HG02884 (cell line): ENCODE results near the gene TLL1.

Source experiments
- ATAC-seq: cut with Tn5 transposase; IDR thresholded peaks from one replicate; pipeline ENCODE4 v1.9.1; 2021; ENCODE audit warnings: mild to moderate bottlenecking, moderate library complexity; ENCODE audit not compliant: unreplicated experiment

The TLL1 gene

DNA sequence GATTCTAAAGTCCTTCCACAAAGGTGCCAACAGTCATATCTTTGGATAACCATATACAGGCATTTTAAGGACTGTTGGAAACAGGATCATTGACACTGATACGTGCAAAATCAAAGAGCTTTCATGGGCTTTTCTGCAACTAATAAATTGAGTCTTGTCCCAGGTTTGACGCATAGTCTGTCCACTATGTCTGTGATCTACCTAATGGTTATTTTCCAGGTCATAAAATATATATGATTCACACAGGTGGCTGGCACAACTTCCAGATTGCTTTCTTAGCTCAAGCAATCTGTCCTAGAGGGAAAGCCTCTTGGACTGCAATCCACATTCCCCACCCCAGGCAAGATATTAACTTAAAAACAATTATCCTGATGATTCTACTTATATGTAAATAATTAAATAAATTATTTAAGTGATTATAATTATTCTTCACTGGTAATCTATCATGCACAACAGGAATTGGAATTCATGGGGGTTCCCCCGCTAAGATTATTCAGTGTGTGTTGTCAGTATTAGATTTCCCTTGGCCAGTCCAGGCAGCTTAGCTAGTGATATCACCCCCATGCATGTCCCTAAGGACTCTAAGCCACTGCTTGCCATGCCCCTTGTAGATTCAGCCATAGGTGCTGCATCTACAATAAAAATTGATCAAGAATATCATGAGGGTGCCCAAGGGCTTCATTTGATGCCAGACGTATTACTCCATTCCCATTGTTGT is 97.8 kb downstream of the TLL1 start:
- ATAC-seq, result no peak

DNA sequence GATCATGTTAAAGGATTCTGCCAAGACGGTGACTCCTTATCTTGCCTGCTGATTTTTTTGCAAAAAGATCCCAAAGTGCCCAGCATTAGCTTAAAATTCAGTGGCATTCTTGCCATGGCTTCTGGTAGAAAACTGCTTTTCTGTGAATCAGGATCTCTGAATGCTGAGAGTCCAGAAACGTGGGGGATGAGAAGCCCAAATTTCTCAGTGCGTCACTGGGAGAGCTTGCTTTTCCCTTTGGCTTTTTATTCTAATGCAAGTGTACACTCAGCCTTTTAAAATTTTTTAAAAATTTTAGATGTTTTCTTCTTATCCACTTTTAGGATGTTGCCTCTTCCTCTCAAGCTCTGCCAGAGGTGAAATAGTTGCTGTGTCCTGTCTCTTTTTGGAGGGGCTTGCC is 98.4 kb downstream of the TLL1 start:
- ATAC-seq, result no peak

DNA sequence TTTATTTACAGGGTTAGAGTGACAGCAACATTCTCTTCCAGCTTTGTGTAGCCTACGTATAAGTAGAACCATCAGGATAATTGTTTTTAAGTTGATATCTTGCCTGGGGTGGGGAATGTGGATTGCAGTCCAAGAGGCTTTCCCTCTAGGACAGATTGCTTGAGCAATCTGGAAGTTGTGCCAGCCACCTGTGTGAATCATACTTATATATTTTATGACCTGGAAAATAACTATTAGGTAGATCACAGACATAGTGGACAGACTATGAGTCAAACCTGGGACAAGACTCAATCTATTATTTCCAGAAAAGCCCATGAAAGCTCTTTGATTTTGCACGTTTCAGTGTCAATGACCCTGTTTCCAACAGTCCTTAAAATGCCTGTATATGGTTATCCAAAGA is 98.9 kb downstream of the TLL1 start:
- ATAC-seq, result no peak

DNA sequence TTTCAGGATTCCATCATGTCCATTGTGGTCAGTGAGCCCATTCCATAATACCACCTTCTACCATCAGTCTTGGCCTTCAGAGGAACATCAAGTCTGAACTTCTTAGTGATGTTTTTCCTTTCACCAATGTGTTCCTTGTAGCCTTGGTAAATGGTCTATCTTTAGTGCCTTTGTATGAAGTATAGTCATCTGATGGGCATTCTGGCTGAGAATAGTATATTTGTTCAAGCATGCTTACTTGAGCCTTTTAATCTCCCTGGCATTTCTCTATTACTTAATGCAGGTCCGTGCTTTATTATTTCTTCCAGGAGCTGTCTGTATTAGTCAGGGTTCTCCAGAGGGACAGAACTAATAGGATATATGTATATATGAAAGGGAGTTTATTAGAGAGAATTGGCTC is 99.7 kb downstream of the TLL1 start:
- ATAC-seq, result no peak

DNA sequence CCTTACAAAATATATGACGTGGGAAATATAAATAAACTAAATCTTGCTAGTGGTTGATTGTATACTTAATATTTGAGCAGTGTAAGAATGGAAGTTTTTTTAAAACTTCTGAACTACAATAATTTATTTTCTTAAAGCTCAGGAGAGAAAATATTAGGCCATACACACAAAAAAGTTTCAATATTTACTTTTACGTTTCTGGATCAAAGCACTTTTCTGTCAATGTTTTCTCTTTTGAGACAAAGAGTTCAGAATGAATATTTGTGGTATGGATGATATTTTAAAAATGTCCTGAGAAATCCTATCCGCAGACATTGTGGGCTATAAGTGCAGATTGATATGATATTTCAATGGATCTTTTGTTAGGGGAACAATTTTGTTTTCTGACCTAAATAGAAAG is 109.9 kb downstream of the TLL1 start:
- no peak for ATAC-seq

DNA sequence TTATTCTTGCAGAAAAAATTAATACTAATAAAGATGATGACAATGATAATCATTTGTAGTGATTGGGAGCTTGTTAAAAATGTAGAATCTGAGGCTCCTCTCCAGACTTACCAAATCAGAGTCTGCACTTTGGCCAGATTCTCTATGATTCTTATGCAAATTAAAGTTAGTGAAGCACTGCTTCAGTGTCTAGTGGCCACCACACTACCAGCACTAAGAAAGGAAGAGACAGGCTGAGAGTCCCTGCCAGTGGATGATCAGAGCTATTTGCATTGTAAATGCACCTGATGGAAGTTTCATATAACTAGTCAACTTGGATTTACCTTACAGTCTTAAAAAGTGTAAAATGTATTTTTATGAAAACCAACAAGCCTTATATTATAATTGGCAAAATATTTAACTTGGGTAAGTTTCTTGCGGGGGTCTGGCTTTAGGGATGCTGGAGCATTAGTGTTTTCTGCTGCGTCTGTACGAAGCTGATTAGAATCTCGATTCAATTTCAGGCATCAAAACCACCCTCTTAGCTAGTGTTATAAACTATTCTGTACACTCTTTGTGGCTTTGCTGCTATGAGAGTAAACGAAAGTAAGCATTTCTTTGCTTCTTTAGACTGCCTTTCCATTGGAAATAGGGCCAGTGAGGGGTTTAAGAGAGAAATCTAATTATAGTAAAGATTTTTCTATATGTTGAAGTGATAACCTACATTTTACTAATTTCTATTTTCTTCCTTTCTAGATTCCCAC is 114.1 kb downstream of the TLL1 start:
- no peak for ATAC-seq

DNA sequence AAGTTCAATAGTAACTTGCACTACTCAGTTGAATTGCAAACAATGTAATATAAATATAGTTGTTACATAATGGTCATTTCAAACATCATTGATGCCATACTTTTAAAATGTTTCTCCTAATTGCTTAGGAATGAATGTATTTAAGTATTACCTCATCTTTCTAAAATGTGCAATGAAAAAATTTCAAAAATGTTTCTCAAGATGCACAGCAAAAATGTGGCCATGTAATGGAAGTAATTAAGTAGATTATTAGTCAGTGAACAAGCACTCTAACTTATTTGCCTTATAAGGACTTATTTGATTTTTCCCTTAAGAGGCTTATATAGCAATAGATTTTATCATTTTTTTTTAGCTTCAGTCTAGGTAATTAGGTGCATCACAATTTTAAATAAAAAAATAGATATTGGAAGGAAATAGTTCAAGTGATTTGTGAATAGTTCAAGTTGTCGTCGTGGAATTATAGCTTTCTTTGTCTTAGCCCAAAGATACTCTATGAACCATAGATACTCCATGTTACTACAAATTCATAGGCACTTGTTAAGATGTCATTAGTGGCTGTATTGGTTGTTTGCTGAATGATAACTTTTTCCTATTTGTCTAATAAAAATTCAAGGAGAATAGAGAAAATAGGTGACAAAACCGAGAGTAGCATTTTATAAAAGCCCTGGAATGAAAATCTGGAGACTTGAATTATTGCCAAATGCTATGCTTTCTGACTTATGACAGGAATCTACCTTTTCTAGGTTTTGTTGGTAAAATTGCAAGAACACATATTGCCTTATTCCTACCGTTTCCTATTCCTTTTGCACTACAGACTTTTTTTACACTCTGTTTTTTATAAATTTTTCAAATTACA is 118.5 kb downstream of the TLL1 start:
- ATAC-seq, result no peak

DNA sequence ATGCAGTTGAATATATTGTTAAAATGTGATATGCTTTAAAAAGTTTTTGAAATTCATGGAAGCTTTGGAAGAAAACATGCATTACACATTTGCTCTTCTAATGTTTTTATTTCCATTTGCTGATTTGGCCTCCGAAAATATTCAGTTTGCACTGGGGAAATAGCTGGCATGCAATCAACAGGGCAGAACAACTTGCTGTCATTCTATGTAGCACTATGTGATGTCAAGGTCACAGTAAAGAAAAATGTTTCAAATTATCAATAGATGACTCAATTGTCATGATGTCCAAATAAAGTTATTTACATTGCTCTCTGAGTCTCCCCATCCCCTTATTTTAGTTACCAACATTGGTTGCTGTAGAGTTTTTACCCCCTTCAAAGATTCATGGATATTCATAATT is 119.2 kb downstream of the TLL1 start:
- ATAC-seq, result no peak

DNA sequence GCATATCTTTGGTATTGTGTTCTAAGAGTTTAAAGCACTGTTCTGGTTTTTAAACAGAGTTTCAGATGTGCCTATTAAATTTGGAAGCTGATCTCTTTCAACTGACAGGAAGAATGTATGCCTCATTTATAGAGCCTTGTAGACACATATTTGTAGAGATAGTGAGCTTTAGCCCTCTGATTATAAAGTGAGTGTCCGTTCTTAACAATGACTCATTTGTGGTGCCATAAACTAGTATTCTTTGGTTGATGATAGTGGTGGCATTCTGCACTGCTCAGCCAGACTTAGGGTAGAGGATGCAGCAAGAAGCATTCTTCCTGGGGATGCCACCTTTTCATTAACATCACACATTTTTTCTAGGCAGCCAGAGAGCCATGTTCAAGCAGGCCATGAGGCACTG is 121.7 kb downstream of the TLL1 start:
- ATAC-seq, result no peak

DNA sequence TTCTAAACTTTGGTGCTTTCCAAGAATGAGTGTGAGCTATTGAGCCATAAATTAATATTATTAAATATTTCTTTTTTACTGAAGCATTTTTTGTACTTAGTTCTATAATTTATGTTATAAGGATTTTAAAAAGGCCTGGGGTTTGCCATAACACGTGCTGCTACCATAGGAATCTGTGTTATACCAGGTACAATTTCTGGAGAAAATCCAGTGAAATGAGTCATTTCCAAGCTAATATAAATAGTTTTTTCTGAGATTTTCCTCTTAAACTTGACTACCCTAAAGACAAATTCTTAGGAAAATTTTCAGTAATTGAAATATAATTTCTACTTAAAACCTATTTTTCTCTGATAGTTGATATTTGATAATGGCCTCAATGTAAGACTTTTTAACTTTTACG is 130.8 kb downstream of the TLL1 start:
- ATAC-seq, result no peak

DNA sequence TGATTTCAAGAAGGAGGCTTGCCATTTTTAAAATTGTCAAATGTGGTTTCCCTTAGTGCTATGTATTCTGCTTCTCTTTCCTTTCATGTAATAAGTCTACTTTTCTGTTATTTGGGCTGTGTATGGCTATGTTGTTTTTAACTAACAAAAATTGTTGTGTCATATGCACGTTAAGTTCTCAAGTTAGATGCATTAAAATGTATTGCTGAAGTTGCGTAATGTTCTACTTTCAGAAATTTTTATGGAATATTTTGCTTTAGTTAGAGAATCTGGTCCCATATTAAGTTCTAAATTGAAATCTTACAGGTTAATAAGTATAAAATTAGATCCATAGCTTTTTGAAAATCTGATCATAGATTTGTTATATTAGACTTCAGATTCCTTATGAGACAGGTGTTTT is 133.2 kb downstream of the TLL1 start:
- no peak for ATAC-seq

DNA sequence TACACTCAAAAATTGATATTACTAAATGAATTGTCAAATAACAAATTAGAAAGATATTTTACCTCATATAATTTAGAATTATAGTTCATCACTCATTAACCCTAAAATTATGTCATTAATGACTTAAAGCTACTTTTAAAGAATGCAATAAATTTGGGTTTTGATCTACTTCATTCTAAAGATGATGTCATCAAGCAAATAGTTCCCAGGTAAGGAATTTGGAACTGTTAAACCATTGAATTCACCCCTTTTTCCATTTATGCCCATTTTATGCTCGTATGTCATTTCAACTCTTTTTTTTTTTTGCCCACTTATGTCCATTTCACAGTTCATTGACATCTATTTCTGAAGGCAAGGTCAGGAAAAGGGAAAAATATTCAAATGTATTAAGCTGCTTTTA is 135.5 kb downstream of the TLL1 start:
- no peak for ATAC-seq

DNA sequence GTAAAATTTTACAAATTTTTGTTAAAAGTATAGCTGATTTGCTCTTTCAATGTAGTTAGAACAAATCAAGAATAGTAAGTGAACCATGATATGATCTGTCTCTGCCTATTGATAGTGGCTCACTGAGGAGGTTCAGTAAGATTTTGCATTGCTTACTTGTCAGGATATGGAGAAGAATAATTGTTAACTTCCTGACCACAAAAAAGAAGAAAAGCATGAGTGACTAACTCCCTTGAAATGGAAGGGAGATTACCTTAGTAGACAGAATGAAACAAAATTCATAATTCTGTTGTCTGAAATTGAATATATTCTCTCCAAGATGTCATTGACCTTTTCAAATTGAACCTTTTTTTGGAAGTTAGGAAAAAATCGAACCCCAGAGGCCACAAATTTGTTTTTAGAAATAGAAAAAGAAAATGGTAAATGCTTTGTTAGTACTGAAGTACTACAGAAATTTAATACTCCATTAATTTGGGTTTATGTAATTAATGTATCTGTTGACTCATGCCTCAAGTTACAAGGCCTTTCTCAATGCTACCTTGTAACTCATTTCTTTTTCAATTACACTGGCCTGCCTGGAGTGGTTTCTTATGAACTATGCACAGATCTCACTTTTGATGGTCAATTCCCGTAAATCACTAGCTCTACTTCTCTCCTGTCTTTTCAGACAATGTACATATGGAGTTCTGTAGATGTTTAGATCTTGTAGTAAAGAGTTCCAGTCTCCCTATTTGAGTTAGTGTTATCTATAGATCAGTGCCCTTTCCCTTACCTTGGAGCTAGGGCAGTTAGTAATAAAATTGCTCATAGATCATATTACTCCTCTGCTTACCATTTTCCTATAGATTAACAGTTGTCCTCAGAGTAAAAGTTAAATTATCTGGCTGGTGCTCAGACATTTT is 139.3 kb downstream of the TLL1 start:
- ATAC-seq, result no peak

DNA sequence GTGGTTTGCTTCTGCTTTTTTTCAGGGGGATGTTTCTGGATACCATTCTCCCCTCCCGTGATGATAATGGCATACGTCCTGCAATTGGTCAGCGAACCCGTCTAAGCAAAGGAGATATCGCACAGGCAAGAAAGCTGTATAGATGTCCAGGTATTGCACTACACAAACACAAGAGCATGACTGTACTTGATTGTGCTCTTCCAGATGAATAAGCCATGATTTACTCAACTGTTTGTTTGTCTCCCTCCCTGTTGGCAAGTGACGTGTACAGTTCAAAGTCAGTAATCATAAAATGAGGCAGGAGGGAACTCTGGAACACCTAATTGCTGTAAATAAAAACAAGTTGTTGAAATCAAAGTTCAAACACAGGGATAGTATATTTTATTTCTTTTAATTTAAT is 141.4 kb downstream of the TLL1 start:
- ATAC-seq, result no peak

DNA sequence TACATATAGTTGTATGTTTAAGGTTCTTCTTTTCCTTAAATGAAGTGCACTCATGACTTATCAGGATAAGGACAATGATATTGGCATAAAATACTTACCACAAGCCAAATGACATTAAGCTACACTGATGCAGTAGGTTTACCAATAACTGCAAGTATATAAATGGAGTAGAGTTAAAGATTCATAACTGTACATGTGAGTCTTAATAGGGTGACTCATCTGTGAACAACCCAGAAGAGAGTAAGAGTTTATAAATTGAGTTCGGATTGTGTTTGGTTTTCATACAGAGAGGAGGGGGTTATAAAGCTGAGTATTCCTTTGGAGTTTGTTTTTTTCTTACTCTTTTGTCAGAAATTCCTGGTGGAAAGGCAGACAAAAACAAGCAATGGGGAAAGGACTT is 144.8 kb downstream of the TLL1 start:
- ATAC-seq, result no peak

DNA sequence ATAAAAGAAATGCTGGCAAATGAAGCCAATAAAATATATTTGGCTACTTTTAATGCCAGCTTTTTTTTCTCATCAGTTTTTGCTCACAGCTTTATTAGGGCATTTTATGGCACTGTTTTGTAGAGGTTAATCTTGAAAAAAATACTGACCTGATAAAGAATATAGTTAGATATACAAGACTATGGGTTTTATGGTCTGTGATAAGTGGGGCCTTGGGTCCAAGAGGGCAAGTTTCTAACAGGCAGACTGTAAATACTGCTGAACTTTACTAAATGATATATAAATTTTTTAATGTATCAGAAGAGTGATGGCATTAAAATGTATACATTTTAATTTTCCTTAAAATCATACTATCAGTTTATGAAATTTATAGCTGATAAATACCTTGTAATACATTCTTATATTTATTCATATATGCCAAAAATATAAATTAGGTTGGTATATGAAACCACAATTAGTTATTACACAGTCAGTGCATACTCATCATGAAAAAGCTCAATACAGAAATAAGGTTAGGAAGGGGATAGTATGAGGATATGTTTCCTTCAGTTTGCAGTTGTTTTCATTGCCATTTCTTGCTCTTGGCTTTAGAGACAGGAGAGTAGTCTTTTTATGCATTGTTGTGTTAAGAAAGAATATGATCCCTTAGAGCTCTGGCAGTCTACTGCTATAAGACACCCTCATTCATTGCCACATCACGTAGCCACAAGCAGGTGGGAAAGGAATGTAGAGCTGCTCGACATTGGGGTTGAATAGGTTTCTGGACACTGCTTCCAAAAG is 146.6 kb downstream of the TLL1 start:
- ATAC-seq, result no peak

DNA sequence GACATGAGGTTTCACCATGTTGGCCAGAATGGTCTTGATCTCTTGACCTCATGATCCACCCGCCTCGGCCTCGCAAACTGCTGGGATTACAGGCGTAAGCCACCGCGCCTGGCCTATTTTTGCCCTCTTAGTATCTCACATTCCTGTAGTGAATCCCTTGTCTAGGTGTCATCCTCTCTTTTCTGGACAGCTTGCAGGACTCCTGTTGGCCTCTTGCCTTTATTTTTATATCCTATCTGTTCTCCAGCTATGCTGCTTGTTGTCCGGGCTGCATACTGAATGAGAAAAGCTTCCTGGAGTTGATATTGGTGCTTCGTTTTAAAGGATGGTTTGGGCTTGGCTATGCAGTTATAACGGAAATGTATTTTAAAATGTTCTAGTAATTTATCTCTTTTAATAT is 148.6 kb downstream of the TLL1 start:
- no peak for ATAC-seq

DNA sequence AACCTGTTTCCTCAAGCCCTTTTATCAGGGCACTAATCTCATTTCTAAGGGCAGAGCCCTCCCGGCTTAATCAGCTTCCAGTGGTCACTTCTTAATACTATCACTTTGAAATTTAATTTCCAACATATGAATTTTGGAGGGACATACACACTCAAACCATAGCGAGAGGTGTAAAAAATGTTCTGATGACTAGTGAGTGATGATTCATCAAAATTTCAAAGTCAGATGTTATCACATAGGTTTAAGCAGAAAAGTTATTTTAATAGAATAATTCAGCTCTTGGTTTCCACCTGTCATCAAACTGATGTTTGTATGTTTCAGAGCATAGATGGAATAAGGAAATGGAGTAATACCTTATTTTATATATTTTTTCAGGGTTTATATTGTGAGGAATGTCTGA is 161.9 kb downstream of the TLL1 start:
- ATAC-seq, result no peak

DNA sequence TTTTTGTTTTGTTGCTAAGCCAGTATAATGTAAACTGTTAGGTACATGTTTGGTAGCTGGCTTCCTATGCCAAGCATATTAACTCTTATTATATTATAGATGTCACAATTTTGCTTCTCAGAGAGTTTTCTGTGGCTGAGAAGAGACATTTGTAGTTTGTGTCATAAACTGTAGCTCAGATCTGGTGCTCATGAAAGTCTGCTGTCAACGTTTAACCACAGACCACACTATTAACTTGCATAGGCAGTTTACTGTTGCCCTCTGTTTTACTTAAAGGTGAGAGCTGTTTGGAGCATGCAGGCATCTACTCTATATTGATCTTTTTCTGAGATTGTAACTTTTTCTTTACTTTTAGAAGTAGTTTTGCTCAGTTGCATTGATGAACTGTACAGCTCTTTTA is 166.8 kb downstream of the TLL1 start:
- ATAC-seq, result no peak

DNA sequence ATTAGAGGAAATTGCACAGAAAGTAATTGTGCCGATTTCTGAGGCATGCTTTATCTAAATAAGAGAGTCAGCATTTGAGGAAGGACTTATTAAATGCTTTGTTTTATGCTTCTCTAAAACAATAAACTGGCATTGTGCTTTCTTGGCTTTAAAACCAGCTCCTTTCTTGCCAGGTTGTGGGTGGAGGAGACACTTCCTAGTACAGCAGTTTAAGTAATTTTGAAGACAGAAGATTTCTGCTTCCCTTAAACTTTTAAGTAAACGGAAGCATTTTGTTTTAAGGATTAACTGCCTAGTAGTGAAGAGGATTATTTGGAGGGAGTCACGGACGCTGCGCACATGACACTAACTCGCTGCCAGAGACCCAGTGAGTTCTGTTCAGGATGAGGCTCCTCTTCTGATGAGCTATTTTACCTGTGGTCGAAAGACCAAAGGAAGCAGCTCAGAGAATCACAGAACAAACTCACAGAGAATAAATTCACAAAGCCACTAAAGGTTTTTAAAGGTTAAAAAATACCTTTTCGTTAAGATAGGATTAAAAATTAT is 169.5 kb downstream of the TLL1 start:
- no peak for ATAC-seq
